Measurements from ENCODE around the gene CMC1.

The CMC1 gene

GRCh38 chr3:28299705-28300104 lies 58.3 kb downstream of the CMC1 start:
- Histone ChIP-seq H3K27me3 (ENCODE audit: insufficient read depth, low read length) (no peaks in the 10 kb centered on the region), H3K9me2 (ENCODE audit: low read depth, low read length) (no peaks in the 10 kb centered on the region), H3F3A (ENCODE audit: insufficient read depth, low read length) (no peaks in the 10 kb centered on the region), H3K4me3 (ENCODE audit: low read depth, low read length, poor library complexity, severe bottlenecking) (no peak overlapping the region), H3K36me3 (ENCODE audit: insufficient read depth, low read length) (0 out of 2 replicates have a peak, but pooled peaks cover 3% of the 10 kb centered on the region), H2AFZ (ENCODE audit: low read length) (no peak overlapping the region), H3K27ac (ENCODE audit: low read depth, low read length, poor library complexity, severe bottlenecking) (no peak overlapping the region), H3K4me1 (ENCODE audit: insufficient read depth, low read length, severe bottlenecking) (no peaks in the 10 kb centered on the region), H3K9ac (ENCODE audit: low read length) (no peak overlapping the region), H3K79me2 (ENCODE audit: insufficient read depth, low read length) (no peaks in the 10 kb centered on the region), H3K4me2 (ENCODE audit: low read length) (no peak overlapping the region), H4K20me1 (ENCODE audit: insufficient read depth, low read length) (no peaks in the 10 kb centered on the region), H3K9me3 (ENCODE audit: low read length) (no peaks in the 10 kb centered on the region)
- no peak for TF ChIP-seq EZH2 (IDR thresholded peaks at IDR 0.05; ENCODE audit: borderline replicate concordance, low read length)
- no peak for TF ChIP-seq CTCF (IDR thresholded peaks at IDR 0.05; ENCODE audit: low read length)

GRCh38 chr3:28300345-28300962 lies 59.0 kb downstream of the CMC1 start:
- Histone ChIP-seq H4K20me1 (ENCODE audit: insufficient read depth, low read length) (no peaks in the 10 kb centered on the region), H3K4me2 (ENCODE audit: low read length) (no peak overlapping the region), H3K9me2 (ENCODE audit: low read depth, low read length) (no peaks in the 10 kb centered on the region), H3K27me3 (ENCODE audit: insufficient read depth, low read length) (no peaks in the 10 kb centered on the region), H3K4me3 (ENCODE audit: low read depth, low read length, poor library complexity, severe bottlenecking) (no peak overlapping the region), H2AFZ (ENCODE audit: low read length) (no peak overlapping the region), H3F3A (ENCODE audit: insufficient read depth, low read length) (no peaks in the 10 kb centered on the region), H3K9ac (ENCODE audit: low read length) (no peak overlapping the region), H3K27ac (ENCODE audit: low read depth, low read length, poor library complexity, severe bottlenecking) (no peak overlapping the region), H3K4me1 (ENCODE audit: insufficient read depth, low read length, severe bottlenecking) (no peaks in the 10 kb centered on the region), H3K79me2 (ENCODE audit: insufficient read depth, low read length) (no peaks in the 10 kb centered on the region), H3K36me3 (ENCODE audit: insufficient read depth, low read length) (0 out of 2 replicates have a peak, but pooled peaks cover 3% of the 10 kb centered on the region), H3K9me3 (ENCODE audit: low read length) (no peaks in the 10 kb centered on the region)
- TF ChIP-seq CTCF (IDR thresholded peaks at IDR 0.05; ENCODE audit: low read length) (no peak), EZH2 (IDR thresholded peaks at IDR 0.05; ENCODE audit: borderline replicate concordance, low read length) (no peak)

- Histone ChIP-seq H3K9me2 (ENCODE audit: low read depth, low read length) (no peaks in the 10 kb centered on the region), H3K27ac (ENCODE audit: low read depth, low read length, poor library complexity, severe bottlenecking) (no peak overlapping the region), H3K79me2 (ENCODE audit: insufficient read depth, low read length) (no peaks in the 10 kb centered on the region), H3K36me3 (ENCODE audit: insufficient read depth, low read length) (0 out of 2 replicates have a peak, but pooled peaks cover 3% of the 10 kb centered on the region), H3K4me1 (ENCODE audit: insufficient read depth, low read length, severe bottlenecking) (no peaks in the 10 kb centered on the region), H3K9ac (ENCODE audit: low read length) (no peak overlapping the region), H2AFZ (ENCODE audit: low read length) (no peak overlapping the region), H3K4me2 (ENCODE audit: low read length) (no peak overlapping the region), H3K4me3 (ENCODE audit: low read depth, low read length, poor library complexity, severe bottlenecking) (no peak overlapping the region), H4K20me1 (ENCODE audit: insufficient read depth, low read length) (no peaks in the 10 kb centered on the region), H3F3A (ENCODE audit: insufficient read depth, low read length) (no peaks in the 10 kb centered on the region), H3K27me3 (ENCODE audit: insufficient read depth, low read length) (no peaks in the 10 kb centered on the region), H3K9me3 (ENCODE audit: low read length) (no peaks in the 10 kb centered on the region)
- TF ChIP-seq EZH2 (IDR thresholded peaks at IDR 0.05; ENCODE audit: borderline replicate concordance, low read length) (no peak), CTCF (IDR thresholded peaks at IDR 0.05; ENCODE audit: low read length) (no peak)
Observed at GRCh38 chr3:28301688-28302087, 60.3 kb downstream of the CMC1 start.
